GM12892 (cell line): Measurements from ENCODE around the gene ODF2L.

Source experiments
- DNase-seq: peaks from one replicate; pipeline ENCODE4 v3.0.0; 2011; ENCODE audit not compliant: insufficient read length
- FAIRE-seq: peaks from 2 replicates; lab custom pipeline; 2011; peaks lifted over from hg19 to GRCh38; lab: Jason Lieb, UNC
- POLR2A ChIP-seq: IDR thresholded peaks from 2 replicates; pipeline ENCODE4 v1.6.1; 2011; ENCODE audit warnings: low read depth, low read length, control low read depth
- POLR2AphosphoS5 ChIP-seq: IDR thresholded peaks from 2 replicates; pipeline ENCODE4 v1.6.1; 2011; ENCODE audit warnings: low read depth, low read length, control low read depth
- TAF1 ChIP-seq: IDR thresholded peaks from 2 replicates; pipeline ENCODE4 v1.6.1; 2011; ENCODE audit warnings: low read depth, mild to moderate bottlenecking, control low read depth, low read length, borderline replicate concordance

Gene ODF2L

GRCh38 chr1:86339906-86340305 lies 56.2 kb downstream of the ODF2L start:
- FAIRE-seq (no peak), DNase-seq (no peak)
- TF ChIP-seq POLR2AphosphoS5 (no peak), POLR2A (no peak), TAF1 (no peak)

GRCh38 chr1:86339014-86339812 lies 56.9 kb downstream of the ODF2L start:
- DNase-seq (no peak), FAIRE-seq (no peak)
- TF ChIP-seq TAF1 (no peak), POLR2AphosphoS5 (no peak), POLR2A (no peak)

DNA sequence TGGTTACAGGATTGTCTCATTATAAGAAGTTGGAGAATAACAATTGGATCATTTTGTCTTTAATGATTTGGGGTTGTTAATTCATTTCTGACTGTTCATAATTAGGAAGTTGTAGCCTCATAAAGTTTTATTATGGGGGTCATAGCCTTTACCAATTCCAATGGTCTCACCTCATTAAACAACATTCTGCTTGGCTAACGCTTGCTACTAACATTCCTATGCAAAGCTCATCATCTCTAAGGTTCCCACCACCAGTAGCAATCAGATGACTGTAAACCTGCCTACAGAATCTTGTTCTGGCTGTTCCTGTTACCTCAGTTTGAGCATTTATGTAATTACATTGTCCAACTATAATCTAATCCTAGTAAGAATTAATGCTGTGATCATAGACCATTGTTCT lies 60.2 kb downstream of the ODF2L start:
- DNase-seq (no peak), FAIRE-seq (no peak)
- TF ChIP-seq POLR2AphosphoS5 (no peak), POLR2A (no peak), TAF1 (no peak)

- no peak for TF ChIP-seq POLR2AphosphoS5
- no peak for FAIRE-seq
- no peak for DNase-seq
Observed at GRCh38 chr1:86325264-86325663, 70.9 kb downstream of the ODF2L start.

DNA sequence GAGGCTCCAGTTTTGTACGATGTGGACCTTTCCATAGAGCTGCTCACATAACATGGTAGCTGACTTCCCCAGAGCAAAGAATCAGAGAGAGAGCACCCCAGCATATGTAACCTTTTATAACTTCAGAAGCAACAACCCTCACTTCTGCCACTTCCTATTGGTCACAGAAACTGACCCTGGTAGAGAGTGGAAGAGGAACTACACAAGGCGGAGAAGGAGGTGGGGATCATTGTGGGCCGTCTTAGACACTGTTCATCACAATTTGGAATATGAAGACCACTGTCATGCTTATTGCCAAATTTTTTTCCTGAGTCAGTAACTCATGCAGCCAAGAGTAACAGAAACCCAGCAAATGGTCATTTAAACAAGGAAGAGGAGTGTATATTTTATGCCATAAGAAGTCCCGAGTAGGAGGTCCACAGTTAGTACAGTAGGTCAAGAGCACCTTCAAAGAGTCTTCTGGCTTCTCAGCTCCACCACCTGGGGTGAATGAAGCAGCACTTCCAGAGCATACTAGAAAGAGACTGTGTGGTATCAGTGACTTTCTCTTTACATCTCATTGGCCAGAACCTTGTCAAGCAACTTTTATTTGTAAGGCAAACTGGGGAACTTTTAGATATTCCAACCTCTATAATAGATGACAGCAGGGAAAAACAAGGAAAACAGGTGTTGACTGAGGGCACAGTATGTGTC lies 71.8 kb downstream of the ODF2L start:
- FAIRE-seq (no peak), DNase-seq (no peak)
- TF ChIP-seq TAF1 (no peak), POLR2A (no peak), POLR2AphosphoS5 (no peak)

- FAIRE-seq (no peak), DNase-seq (no peak)
- TF ChIP-seq POLR2A (no peak), POLR2AphosphoS5 (no peak), TAF1 (no peak)
Observed at GRCh38 chr1:86322241-86322640, 73.9 kb downstream of the ODF2L start.

DNA sequence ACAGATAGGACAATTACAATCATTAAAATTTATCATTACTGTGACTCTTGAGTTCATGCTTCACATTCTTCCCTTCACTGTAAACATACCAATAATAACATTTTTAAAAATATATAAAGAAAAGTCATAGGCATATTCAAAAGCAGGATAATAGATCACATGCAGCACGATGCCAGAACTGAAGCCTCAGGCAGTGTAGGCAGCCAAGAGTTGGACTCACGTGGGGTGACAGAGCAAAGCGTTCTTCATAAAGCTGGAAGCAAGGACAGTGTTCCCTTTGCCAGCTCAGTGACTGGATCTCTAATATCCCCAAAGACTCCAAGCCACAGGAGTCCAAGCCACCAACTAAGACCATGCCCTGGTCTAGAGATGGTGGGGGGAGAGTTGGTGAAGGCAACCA lies 77.7 kb downstream of the ODF2L start:
- FAIRE-seq (no peak), DNase-seq (no peak)
- TF ChIP-seq TAF1 (no peak), POLR2AphosphoS5 (no peak), POLR2A (no peak)

GRCh38 chr1:86317926-86318325 lies 78.2 kb downstream of the ODF2L start:
- FAIRE-seq (no peak), DNase-seq (no peak)
- no peak for TF ChIP-seq POLR2A
- TF ChIP-seq TAF1: no peak
- no peak for TF ChIP-seq POLR2AphosphoS5

DNA sequence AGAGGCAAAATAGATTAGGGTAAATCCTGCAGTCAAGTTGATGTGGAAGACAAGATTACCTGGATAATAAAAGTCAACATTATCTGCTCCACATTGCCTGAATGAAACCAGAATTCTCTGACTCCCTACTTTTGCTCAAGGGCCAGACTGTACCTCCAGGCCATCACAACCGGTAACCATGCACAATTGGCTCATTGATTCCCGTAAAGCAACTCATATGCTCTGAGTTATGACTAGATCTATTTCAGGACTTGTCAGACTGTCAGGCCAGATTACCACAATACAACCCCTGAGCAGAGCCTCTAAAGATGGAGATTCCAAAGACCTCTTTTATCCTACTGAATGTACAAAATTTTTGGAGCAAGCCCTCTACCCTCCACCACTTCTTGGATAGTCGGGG lies 90.4 kb downstream of the ODF2L start:
- TF ChIP-seq POLR2AphosphoS5 (no peak), POLR2A (no peak), TAF1 (no peak)
- DNase-seq: no peak
- FAIRE-seq: no peak

DNA sequence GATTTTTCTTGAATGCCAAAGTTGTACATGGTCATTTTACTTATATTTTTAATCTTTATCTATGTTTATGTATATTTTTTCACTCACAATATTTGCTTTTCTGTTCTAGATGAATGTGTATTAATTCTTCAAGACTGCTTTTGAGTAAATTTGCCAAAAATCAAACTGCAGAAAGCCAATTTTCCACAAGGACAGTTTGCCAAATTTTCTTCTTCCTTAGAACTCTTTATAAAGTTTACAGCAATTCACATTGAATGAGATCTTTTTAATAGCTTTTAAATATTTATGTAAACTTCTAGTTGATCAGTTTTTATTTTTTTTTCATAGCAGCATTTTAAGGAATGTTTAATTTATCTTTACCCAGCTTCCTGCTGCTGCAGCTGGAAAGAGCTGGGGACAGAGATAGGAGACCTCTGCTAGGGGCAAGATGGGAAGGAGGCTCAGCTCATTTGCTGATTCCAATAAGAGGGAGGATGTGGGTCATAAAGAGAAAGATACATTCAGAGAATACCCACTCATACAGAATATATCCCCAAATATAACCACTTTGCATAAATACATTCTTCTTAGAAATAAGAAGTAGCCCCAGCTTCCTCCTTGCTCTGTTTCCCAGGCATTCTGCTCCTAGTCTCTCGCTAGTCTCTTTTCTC lies 93.0 kb downstream of the ODF2L start:
- FAIRE-seq (no peak), DNase-seq (no peak)
- TF ChIP-seq POLR2A (no peak), TAF1 (no peak), POLR2AphosphoS5 (no peak)
